LNCaP clone FGC (cell line): ENCODE data around the gene GNA14.

Experiments used
- DNase-seq: peaks from one replicate; pipeline ENCODE4 v3.0.0-alpha.2; 2011; ENCODE audit warnings: low read depth
- H3K4me3 ChIP-seq: 2 replicates; pipeline ENCODE4 v1.5.1; 2011; ENCODE audit warnings: mild to moderate bottlenecking, low read depth, low read length, control low read depth
- TF ChIP-seq, protein P1 (sequence below): IDR thresholded peaks from 2 replicates; pipeline ENCODE4 v1.5.1; 2012; ENCODE audit warnings: mild to moderate bottlenecking; ENCODE audit not compliant: control insufficient read depth, insufficient read depth; ENCODE audit errors: extremely low read depth

Gene GNA14

DNA sequence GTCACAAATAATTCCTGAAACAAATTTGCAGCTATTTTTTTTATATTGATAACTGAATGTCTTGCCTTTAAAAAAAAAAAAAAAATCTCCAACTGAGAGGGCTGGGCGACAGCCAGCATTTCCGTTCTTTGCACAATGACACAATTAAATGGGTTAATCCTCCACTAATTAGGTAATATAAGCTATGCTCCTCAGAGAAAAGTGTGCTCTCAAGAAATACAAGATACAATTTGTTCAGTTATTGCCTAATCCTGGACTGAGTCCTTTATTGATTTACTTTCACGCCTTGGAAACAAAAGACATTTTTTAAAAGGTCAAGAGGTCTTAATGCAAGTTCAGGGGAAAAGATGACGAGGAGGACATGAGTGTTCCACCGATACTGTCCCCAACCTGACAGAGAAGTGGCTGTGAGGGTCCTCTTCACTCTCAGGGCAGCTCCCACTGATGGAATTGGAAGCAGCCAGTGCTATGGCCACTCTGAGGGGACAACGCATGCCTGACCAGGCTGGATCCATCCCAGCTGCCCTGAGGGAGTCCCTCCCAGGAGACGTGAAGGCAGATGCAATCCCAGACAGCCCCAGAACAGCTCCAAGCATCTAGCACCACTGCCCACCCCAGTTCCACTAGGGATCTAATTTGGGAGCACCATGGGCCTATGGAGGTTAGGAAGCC lies 220.7 kb downstream of the GNA14 start:
- no peak overlapping the region for H3K4me3 ChIP-seq
- DNase-seq, result no peak
- TF ChIP-seq, protein P1, sequence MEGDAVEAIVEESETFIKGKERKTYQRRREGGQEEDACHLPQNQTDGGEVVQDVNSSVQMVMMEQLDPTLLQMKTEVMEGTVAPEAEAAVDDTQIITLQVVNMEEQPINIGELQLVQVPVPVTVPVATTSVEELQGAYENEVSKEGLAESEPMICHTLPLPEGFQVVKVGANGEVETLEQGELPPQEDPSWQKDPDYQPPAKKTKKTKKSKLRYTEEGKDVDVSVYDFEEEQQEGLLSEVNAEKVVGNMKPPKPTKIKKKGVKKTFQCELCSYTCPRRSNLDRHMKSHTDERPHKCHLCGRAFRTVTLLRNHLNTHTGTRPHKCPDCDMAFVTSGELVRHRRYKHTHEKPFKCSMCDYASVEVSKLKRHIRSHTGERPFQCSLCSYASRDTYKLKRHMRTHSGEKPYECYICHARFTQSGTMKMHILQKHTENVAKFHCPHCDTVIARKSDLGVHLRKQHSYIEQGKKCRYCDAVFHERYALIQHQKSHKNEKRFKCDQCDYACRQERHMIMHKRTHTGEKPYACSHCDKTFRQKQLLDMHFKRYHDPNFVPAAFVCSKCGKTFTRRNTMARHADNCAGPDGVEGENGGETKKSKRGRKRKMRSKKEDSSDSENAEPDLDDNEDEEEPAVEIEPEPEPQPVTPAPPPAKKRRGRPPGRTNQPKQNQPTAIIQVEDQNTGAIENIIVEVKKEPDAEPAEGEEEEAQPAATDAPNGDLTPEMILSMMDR, result no peak

- no peak overlapping the region for H3K4me3 ChIP-seq
- no peak for DNase-seq
- TF ChIP-seq, protein P1, result no peak
These were observed 221.4 kb downstream of the GNA14 start for GRCh38 chr9:77426712-77427111.

GRCh38 chr9:77424993-77425392 lies 223.1 kb downstream of the GNA14 start:
- TF ChIP-seq, protein P1, result no peak
- no peak overlapping the region for H3K4me3 ChIP-seq
- DNase-seq, result no peak

GRCh38 chr9:77423841-77424240 lies 224.3 kb downstream of the GNA14 start:
- TF ChIP-seq, protein P1, result no peak
- H3K4me3 ChIP-seq, result no peak overlapping the region
- DNase-seq, result no peak

- H3K4me3 ChIP-seq, result no peak overlapping the region
- DNase-seq, result no peak
- TF ChIP-seq, protein P1, result no peak
These were observed 225.2 kb downstream of the GNA14 start for GRCh38 chr9:77422969-77423368.

DNA sequence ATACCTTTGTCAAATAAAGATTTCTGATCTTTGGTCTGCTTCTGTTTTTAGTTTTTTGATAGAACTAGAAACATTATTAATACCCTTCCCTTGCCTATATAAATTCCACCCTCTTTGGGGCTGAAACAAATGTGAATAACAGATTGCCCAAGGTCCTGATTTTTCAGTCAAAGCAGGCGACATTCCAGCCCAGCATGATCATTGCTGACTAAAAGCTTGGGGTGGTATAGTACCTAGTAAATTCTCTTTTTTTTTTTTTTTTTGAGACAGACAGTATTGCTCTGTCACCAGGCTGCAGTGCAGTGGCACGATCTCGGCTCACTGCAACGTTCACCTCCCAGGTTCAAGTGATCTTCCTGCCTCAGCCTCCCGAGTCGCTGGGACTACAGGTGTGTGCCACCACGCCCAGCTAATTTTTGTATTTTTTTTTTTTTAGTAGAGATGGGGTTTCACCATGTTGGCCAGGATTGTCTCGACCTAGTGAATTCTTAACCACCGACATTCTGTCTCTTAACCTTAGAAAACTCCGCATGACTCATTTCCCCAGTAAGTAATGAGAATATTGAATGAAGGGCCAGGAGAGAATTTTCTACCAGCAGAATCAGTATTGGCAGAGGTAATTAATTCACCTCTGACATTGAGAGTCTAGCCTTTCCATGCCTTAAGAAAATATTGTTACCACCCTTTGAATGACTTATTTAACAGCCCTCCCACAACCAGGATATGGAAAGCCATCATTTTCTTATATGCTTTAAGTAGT lies 226.4 kb downstream of the GNA14 start:
- no peak for DNase-seq
- no peak overlapping the region for H3K4me3 ChIP-seq
- TF ChIP-seq, protein P1, result no peak
